Neural progenitor cell (in vitro differentiated cells): ENCODE data around the gene FOXN4. TPM values are rescaled to one million over a fixed set of nuclear protein-coding genes. Genes with fewer than 3 reads are reported as not detected.

Experiments used
- DNase-seq: peaks from one replicate; pipeline ENCODE4 v3.0.0-alpha.2; 2016; ENCODE audit warnings: low spot score
- H2AFZ ChIP-seq: fragments of 200-600 bp; sonication (generic); replicated peaks from 2 replicates; pipeline ENCODE4 v1.6.1; 2016; ENCODE audit warnings: antibody characterized with exemption
- H3F3A ChIP-seq: fragments of 200-600 bp; sonication (generic); 2 replicates; pipeline ENCODE4 v1.6.1; 2016; ENCODE audit warnings: antibody characterized with exemption, low read depth
- H3K27ac ChIP-seq: fragments of 200-600 bp; sonication (generic); 2 replicates; pipeline ENCODE4 v1.5.1; 2016; ENCODE audit warnings: mild to moderate bottlenecking
- H3K27me3 ChIP-seq: fragments of 200-600 bp; sonication (generic); 2 replicates; pipeline ENCODE4 v1.6.1; 2016; ENCODE audit warnings: mild to moderate bottlenecking, moderate library complexity
- H3K36me3 ChIP-seq: fragments of 200-600 bp; sonication (generic); 2 replicates; pipeline ENCODE4 v1.5.1; 2016
- H3K4me1 ChIP-seq: fragments of 200-600 bp; sonication (generic); 2 replicates; pipeline ENCODE4 v1.6.1; 2016; ENCODE audit warnings: mixed run types
- H3K4me2 ChIP-seq: fragments of 200-600 bp; sonication (generic); 2 replicates; pipeline ENCODE4 v1.6.1; 2016
- H3K4me3 ChIP-seq: fragments of 200-600 bp; sonication (generic); 2 replicates; pipeline ENCODE4 v1.5.1; 2016
- H3K79me2 ChIP-seq: fragments of 200-600 bp; sonication (generic); 2 replicates; pipeline ENCODE4 v1.6.1; 2016; ENCODE audit warnings: low read depth
- H3K9ac ChIP-seq: fragments of 200-600 bp; sonication (generic); 2 replicates; pipeline ENCODE4 v1.6.1; 2016
- H3K9me3 ChIP-seq: fragments of 200-600 bp; sonication (generic); 2 replicates; pipeline ENCODE4 v1.5.1; 2016; ENCODE audit warnings: low read depth
- H4K20me1 ChIP-seq: fragments of 200-600 bp; sonication (generic); 2 replicates; pipeline ENCODE4 v1.6.1; 2016; ENCODE audit warnings: low read depth
- H3K27ac Mint-ChIP-seq: 3 replicates; pipeline ENCODE4 v1.8.0; 2021; ENCODE audit warnings: mixed read lengths
- H3K27me3 Mint-ChIP-seq: 2 replicates; pipeline ENCODE4 v1.8.0; 2022; ENCODE audit warnings: low read depth, mild to moderate bottlenecking, inconsistent platforms, moderate library complexity, mixed read lengths; ENCODE audit not compliant: insufficient read depth
- H3K36me3 Mint-ChIP-seq: 3 replicates; pipeline ENCODE4 v1.8.0; 2021; ENCODE audit warnings: mixed read lengths
- H3K4me1 Mint-ChIP-seq: 3 replicates; pipeline ENCODE4 v1.8.0; 2021; ENCODE audit warnings: mixed read lengths
- H3K4me3 Mint-ChIP-seq: 3 replicates; pipeline ENCODE4 v1.8.0; 2021; ENCODE audit warnings: mild to moderate bottlenecking, moderate library complexity, mixed read lengths
- H3K9me3 Mint-ChIP-seq: 3 replicates; pipeline ENCODE4 v1.8.0; 2020; ENCODE audit warnings: mixed read lengths
- EZH2 ChIP-seq: fragments of 200-600 bp; sonication (generic); IDR thresholded peaks from 2 replicates; pipeline ENCODE4 v1.6.1; 2017; ENCODE audit warnings: antibody characterized with exemption, mild to moderate bottlenecking, moderate library complexity
- EZH2phosphoT487 ChIP-seq: fragments of 200-600 bp; sonication (generic); IDR thresholded peaks from 2 replicates; pipeline ENCODE4 v1.6.1; 2017; ENCODE audit warnings: antibody characterized with exemption
- total RNA-seq: library from RNA; depleted of rRNA; stranded (reverse); fragments of >200 nt; gene quantifications from 2 replicates; pipeline ENCODE4 v1.2.3, GENCODE V29; 2015; ENCODE audit warnings: low replicate concordance
- TF ChIP-seq, protein P1 (sequence below): fragments of 200-600 bp; sonication (generic); IDR thresholded peaks from 2 replicates; pipeline ENCODE4 v1.5.1; 2017; ENCODE audit warnings: antibody characterized with exemption, mild to moderate bottlenecking

The FOXN4 gene
- total RNA-seq, 1 donor from 2014 or later, result not detected

DNA sequence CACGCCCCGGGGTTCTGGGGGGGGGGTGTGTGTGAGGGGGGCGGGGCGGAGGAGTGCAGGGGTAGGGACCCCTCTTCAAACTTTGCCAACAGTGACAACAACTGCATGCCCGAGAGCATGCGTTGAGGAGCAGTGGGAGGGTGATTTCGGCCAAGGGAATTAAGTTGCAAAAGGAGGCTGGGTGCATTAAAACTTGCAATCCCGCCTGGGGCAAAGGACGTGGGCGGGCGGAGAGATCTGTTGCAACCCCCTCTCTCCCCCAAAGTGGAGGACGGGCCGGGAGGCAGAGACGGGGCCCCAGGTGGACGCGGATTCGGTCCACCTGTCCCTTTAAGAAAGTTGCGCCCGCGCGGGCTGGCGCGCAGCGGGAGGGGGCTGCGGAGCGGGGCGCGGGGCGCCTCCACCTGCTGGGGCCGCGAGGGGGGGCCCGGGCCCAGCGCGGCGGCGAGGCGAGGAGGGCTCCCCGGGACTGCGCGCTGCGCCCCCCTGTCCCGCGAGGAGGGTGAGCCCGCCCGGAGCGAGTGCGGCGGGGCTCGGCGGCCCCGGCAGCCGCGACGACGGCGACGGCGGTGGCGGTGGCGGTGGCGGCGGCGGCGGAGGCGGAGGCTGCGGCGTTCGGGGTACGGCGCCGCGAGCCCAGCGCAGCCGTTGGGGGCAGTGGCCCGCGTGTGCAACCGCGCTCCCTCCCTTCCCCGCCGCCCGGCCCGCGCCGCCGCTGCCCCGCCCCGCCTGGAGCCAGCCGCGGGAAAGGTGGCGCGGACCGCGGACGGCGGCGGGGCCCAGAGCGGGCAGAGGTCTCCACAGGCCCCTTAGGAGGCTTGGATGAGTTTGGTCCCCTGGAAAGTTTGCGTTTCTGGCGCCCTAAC, 530 bp upstream of the FOXN4 start:
- H3K9ac ChIP-seq, result no peak overlapping the region
- no peaks in the 10 kb centered on the region for H3K36me3 ChIP-seq
- no peaks in the 10 kb centered on the region for H4K20me1 ChIP-seq
- no peaks in the 10 kb centered on the region for H3K79me2 ChIP-seq
- H3K4me1 ChIP-seq, result peaks cover 14% of the 10 kb centered on the region
- H3K4me3 Mint-ChIP-seq, result peak overlapping the region; percentile 97
- DNase-seq, result peak; percentile 66
- peaks cover 14% of the 10 kb centered on the region for H3K4me1 Mint-ChIP-seq
- no peaks in the 10 kb centered on the region for H3K36me3 Mint-ChIP-seq
- H2AFZ ChIP-seq, result peak overlapping the region; percentile 57
- TF ChIP-seq, protein P1, sequence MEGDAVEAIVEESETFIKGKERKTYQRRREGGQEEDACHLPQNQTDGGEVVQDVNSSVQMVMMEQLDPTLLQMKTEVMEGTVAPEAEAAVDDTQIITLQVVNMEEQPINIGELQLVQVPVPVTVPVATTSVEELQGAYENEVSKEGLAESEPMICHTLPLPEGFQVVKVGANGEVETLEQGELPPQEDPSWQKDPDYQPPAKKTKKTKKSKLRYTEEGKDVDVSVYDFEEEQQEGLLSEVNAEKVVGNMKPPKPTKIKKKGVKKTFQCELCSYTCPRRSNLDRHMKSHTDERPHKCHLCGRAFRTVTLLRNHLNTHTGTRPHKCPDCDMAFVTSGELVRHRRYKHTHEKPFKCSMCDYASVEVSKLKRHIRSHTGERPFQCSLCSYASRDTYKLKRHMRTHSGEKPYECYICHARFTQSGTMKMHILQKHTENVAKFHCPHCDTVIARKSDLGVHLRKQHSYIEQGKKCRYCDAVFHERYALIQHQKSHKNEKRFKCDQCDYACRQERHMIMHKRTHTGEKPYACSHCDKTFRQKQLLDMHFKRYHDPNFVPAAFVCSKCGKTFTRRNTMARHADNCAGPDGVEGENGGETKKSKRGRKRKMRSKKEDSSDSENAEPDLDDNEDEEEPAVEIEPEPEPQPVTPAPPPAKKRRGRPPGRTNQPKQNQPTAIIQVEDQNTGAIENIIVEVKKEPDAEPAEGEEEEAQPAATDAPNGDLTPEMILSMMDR, result no peak
- TF ChIP-seq EZH2, result no peak
- no peak for TF ChIP-seq EZH2phosphoT487
- H3K27ac ChIP-seq, result no peak overlapping the region
- no peaks in the 10 kb centered on the region for H3K9me3 Mint-ChIP-seq
- H3K27me3 Mint-ChIP-seq, result peaks cover 39% of the 10 kb centered on the region
- peak overlapping the region; percentile 54 for H3K4me3 ChIP-seq
- H3K9me3 ChIP-seq, result no peaks in the 10 kb centered on the region
- H3K27ac Mint-ChIP-seq, result no peak overlapping the region
- peaks cover 10% of the 10 kb centered on the region for H3F3A ChIP-seq
- peaks cover 91% of the 10 kb centered on the region for H3K27me3 ChIP-seq
- peak overlapping the region; percentile 95 for H3K4me2 ChIP-seq

DNA sequence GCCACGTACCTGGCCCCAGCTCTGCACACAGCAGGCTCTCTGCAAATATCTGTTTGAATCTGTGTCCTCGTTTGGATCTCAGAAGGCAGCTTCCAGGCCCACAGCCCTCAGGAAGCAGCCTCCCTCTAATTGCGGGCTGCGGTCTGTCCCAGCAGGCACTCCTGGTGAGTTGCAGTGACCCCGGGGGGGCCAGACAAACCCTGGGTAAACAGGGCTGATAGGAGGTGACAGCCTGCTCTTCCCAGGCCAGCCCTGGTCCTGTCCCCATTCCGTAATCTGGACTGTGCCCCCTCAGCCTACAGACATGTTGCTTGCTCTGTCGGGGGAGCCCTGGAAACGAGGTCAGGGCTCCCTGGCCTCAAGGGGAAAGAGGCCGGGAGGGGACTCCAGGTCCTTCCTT, 2.0 kb downstream of the FOXN4 start:
- H3K4me1 ChIP-seq, result peaks cover 14% of the 10 kb centered on the region
- peaks cover 10% of the 10 kb centered on the region for H3F3A ChIP-seq
- H3K36me3 ChIP-seq, result no peaks in the 10 kb centered on the region
- H3K79me2 ChIP-seq, result no peaks in the 10 kb centered on the region
- no peak overlapping the region for H3K27ac Mint-ChIP-seq
- no peaks in the 10 kb centered on the region for H4K20me1 ChIP-seq
- no peak overlapping the region for H3K4me2 ChIP-seq
- H3K27ac ChIP-seq, result no peak overlapping the region
- H3K9ac ChIP-seq, result no peak overlapping the region
- no peaks in the 10 kb centered on the region for H3K9me3 Mint-ChIP-seq
- peaks cover 68% of the 10 kb centered on the region for H3K27me3 ChIP-seq
- H2AFZ ChIP-seq, result no peak overlapping the region
- no peaks in the 10 kb centered on the region for H3K36me3 Mint-ChIP-seq
- peaks cover 20% of the 10 kb centered on the region for H3K4me1 Mint-ChIP-seq
- TF ChIP-seq, protein P1, result no peak
- TF ChIP-seq EZH2, result no peak
- TF ChIP-seq EZH2phosphoT487, result no peak
- no peak overlapping the region for H3K4me3 ChIP-seq
- no peak overlapping the region for H3K4me3 Mint-ChIP-seq
- H3K27me3 Mint-ChIP-seq, result peaks cover 41% of the 10 kb centered on the region
- no peak for DNase-seq
- H3K9me3 ChIP-seq, result no peaks in the 10 kb centered on the region

- Mint-ChIP-seq H3K9me3 (no peaks in the 10 kb centered on the region), H3K27ac (no peak overlapping the region), H3K27me3 (peaks cover 33% of the 10 kb centered on the region), H3K4me1 (peaks cover 13% of the 10 kb centered on the region), H3K4me3 (no peak overlapping the region), H3K36me3 (no peaks in the 10 kb centered on the region)
- Histone ChIP-seq H3K27me3 (peaks cover 53% of the 10 kb centered on the region), H3K4me1 (peaks cover 14% of the 10 kb centered on the region), H3K27ac (no peak overlapping the region), H3K36me3 (no peaks in the 10 kb centered on the region), H4K20me1 (no peaks in the 10 kb centered on the region), H2AFZ (no peak overlapping the region), H3K9me3 (no peaks in the 10 kb centered on the region), H3K4me2 (no peak overlapping the region), H3F3A (peaks cover 8% of the 10 kb centered on the region), H3K4me3 (no peak overlapping the region), H3K79me2 (no peaks in the 10 kb centered on the region), H3K9ac (no peak overlapping the region)
- DNase-seq, result no peak
- TF ChIP-seq EZH2phosphoT487, result no peak
Observed at GRCh38 chr12:109305547-109305946, 3.5 kb downstream of the FOXN4 start.

DNA sequence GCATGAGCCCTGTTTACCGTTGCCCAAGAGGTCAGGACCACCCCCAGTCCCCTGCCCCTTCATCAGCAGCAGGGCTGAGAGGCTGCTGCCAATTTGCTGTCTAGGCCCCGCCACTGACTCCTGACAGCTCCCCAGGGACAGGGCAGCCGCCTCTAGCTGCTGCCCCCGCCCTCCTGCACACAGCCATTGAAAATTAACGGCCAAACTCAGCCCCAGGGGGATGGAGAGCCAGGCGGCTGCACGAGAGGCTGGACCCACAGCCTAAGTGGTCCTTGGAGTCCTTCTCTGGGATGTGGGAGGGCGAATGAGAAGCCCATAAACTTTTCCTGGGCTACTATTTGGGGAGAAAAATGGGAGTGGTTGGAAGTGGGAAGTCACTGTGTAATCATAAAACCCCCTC, 4.6 kb downstream of the FOXN4 start:
- no peaks in the 10 kb centered on the region for H3K36me3 ChIP-seq
- no peak overlapping the region for H3K4me3 ChIP-seq
- TF ChIP-seq EZH2, result no peak
- no peak for TF ChIP-seq EZH2phosphoT487
- TF ChIP-seq, protein P1, result no peak
- H3K27ac ChIP-seq, result no peak overlapping the region
- H3K9ac ChIP-seq, result no peak overlapping the region
- Mint-ChIP-seq H3K36me3 (no peaks in the 10 kb centered on the region), H3K9me3 (no peaks in the 10 kb centered on the region), H3K4me1 (peaks cover 12% of the 10 kb centered on the region), H3K4me3 (no peak overlapping the region), H3K27me3 (peaks cover 31% of the 10 kb centered on the region), H3K27ac (no peak overlapping the region)
- H2AFZ ChIP-seq, result no peak overlapping the region
- no peaks in the 10 kb centered on the region for H3K9me3 ChIP-seq
- no peak for DNase-seq
- H3K4me2 ChIP-seq, result no peak overlapping the region
- peaks cover 2% of the 10 kb centered on the region for H3F3A ChIP-seq
- H3K79me2 ChIP-seq, result no peaks in the 10 kb centered on the region
- no peaks in the 10 kb centered on the region for H4K20me1 ChIP-seq
- H3K4me1 ChIP-seq, result peaks cover 8% of the 10 kb centered on the region
- H3K27me3 ChIP-seq, result peaks cover 42% of the 10 kb centered on the region
